ENCODE measurements around the gene POLR3G.

Gene POLR3G

DNA sequence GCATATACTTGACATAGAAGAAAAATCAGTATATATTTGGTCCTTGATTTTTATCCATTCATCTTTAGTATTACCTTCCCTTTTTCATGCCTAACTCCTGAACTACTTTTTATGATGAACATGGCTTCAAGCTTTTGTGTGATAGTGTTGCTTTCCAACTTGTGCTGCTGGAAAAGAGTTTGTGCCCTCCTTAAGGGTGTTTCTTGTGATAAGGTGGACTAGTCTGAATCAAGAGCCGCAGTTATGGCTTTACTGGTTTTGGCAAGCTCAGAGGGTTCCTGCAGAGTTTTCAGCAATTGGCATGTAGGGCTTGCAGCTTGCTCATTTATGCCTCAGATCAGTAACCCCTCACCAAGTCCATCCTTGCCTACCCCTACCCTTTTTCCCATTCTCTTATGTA, 20.5 kb downstream of the POLR3G start:
- ChIA-PET POLR2A (no interaction called here), CTCF (no interaction called here)
- DNase-seq: no peak
- no peaks in the 10 kb centered on the region for H3K4me1 ChIP-seq (ENCODE audit: control extremely low read depth in 1 of 4, control insufficient read depth in 4 of 4, insufficient read depth in 4 of 4, low read length in 3 of 4)
- no peaks in the 10 kb centered on the region for H3K27me3 ChIP-seq (replicated peaks in 2 of 5; ENCODE audit: control insufficient read depth in 4 of 5, insufficient read depth in 5 of 5, low read length in 4 of 5)
- no CpG with 5 or more reads among the region's 1 CpG for WGBS (ENCODE audit: insufficient coverage)
- no peak overlapping the region for H3K4me3 ChIP-seq (ENCODE audit: control insufficient read depth in 1 of 7, extremely low read depth in 1 of 7, insufficient read depth in 4 of 7, low read depth in 2 of 7, low read length in 6 of 7)
- H3K36me3 ChIP-seq (ENCODE audit: control insufficient read depth in 4 of 4, insufficient read depth in 4 of 4, low read length in 3 of 4): peaks cover 0 to 8% (median 3%) of the 10 kb centered on the region in 4 experiments
- peaks cover 0 to 4% (median 0%) of the 10 kb centered on the region in 5 experiments for H3K9me3 ChIP-seq (ENCODE audit: control extremely low read depth in 1 of 5, control insufficient read depth in 4 of 5, insufficient read depth in 2 of 5, low read depth in 1 of 5, low read length in 4 of 5)
- H3K27ac ChIP-seq (ENCODE audit: insufficient read depth in 1 of 2, low read depth in 1 of 2, low read length in 2 of 2, poor library complexity in 1 of 2, severe bottlenecking in 2 of 2): no peak overlapping the region

DNA sequence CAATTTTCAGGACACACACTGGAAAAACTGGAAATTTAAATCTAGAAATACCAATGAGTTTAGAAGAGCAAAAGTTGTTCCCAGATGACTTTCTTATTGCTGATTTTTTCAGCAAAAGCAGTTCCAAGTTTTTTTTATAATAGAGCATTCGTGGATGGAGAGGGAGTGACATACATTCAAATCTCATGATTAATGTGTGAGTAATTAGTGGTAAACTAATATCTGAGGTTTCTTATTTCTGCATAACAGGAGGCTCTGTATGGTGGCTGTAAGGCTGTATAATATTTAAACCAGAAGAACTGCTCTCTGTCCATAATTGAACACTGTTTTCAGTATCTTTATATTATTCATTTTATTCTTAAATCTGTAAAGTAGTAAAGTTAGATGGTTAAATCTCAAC, 28.9 kb downstream of the POLR3G start:
- POLR2A ChIA-PET: no interaction called here
- DNase-seq: no peak
- H3K36me3 ChIP-seq (ENCODE audit: control insufficient read depth in 4 of 4, insufficient read depth in 4 of 4, low read length in 3 of 4): peaks cover 0 to 6% (median 0%) of the 10 kb centered on the region in 4 experiments
- no peak overlapping the region for H3K27ac ChIP-seq (ENCODE audit: insufficient read depth in 1 of 2, low read depth in 1 of 2, low read length in 2 of 2, poor library complexity in 1 of 2, severe bottlenecking in 2 of 2)
- no peak overlapping the region for H3K4me3 ChIP-seq (ENCODE audit: control insufficient read depth in 1 of 7, extremely low read depth in 1 of 7, insufficient read depth in 4 of 7, low read depth in 2 of 7, low read length in 6 of 7)
- H3K4me1 ChIP-seq (ENCODE audit: control extremely low read depth in 1 of 4, control insufficient read depth in 4 of 4, insufficient read depth in 4 of 4, low read length in 3 of 4): no peaks in the 10 kb centered on the region
- no CpG with 5 or more reads among the region's 1 CpG for WGBS (ENCODE audit: insufficient coverage)
- no peaks in the 10 kb centered on the region for H3K9me3 ChIP-seq (ENCODE audit: control extremely low read depth in 1 of 5, control insufficient read depth in 4 of 5, insufficient read depth in 2 of 5, low read depth in 1 of 5, low read length in 4 of 5)
- CTCF ChIA-PET: no interaction called here
- no peaks in the 10 kb centered on the region for H3K27me3 ChIP-seq (replicated peaks in 2 of 5; ENCODE audit: control insufficient read depth in 4 of 5, insufficient read depth in 5 of 5, low read length in 4 of 5)

DNA sequence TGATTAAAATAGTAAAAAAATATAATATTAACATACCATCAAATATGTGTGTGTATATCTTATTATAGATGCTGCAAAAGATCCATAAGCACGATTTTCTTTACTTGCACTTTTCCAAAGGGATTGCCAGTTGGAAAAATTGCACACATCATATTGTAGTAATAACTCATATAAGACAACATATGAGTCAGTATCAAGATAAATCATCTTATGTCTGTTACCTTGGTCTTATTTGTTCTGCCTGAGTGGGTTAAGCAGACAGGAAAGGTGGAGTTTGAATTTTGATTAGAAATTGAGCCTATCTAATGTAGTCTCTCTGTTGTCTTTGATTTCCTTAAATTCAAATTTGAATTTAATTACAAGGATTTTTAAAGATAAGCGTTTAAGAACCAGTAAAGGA, 30.1 kb downstream of the POLR3G start:
- no peaks in the 10 kb centered on the region for H3K9me3 ChIP-seq (ENCODE audit: control extremely low read depth in 1 of 5, control insufficient read depth in 4 of 5, insufficient read depth in 2 of 5, low read depth in 1 of 5, low read length in 4 of 5)
- H3K4me1 ChIP-seq (ENCODE audit: control extremely low read depth in 1 of 4, control insufficient read depth in 4 of 4, insufficient read depth in 4 of 4, low read length in 3 of 4): no peaks in the 10 kb centered on the region
- ChIA-PET POLR2A (no interaction called here), CTCF (no interaction called here)
- no peak overlapping the region for H3K4me3 ChIP-seq (ENCODE audit: control insufficient read depth in 1 of 7, extremely low read depth in 1 of 7, insufficient read depth in 4 of 7, low read depth in 2 of 7, low read length in 6 of 7)
- no peak overlapping the region for H3K27ac ChIP-seq (ENCODE audit: insufficient read depth in 1 of 2, low read depth in 1 of 2, low read length in 2 of 2, poor library complexity in 1 of 2, severe bottlenecking in 2 of 2)
- peaks cover 0 to under 1% (median 0%) of the 10 kb centered on the region in 4 experiments for H3K36me3 ChIP-seq (ENCODE audit: control insufficient read depth in 4 of 4, insufficient read depth in 4 of 4, low read length in 3 of 4)
- H3K27me3 ChIP-seq (replicated peaks in 2 of 5; ENCODE audit: control insufficient read depth in 4 of 5, insufficient read depth in 5 of 5, low read length in 4 of 5): no peaks in the 10 kb centered on the region
- WGBS (ENCODE audit: insufficient coverage): no CpG with 5 or more reads among the region's 2 CpGs
- no peak for DNase-seq

DNA sequence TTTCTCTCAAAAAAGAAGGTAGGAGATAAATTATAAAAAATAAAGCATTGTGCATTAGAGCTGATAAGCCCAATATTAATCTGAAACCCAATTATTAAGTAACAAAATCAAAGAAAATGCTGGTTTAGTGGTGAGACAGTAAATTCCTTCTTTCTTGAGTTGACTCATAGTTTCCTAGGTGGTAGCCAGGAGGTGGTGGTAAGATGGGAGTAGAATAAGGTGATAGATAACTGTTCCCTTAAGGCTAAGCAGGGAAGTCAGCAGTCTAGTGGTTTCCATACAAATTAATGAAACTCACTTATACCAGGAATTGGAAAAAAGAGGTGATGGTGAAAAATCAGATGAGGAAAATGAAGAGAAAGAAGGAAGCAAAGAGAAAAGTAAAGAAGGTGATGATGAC, 31.6 kb downstream of the POLR3G start:
- Histone ChIP-seq H3K36me3 (ENCODE audit: control insufficient read depth in 4 of 4, insufficient read depth in 4 of 4, low read length in 3 of 4) (peaks cover 0 to 3% (median 0%) of the 10 kb centered on the region in 4 experiments), H3K27ac (ENCODE audit: insufficient read depth in 1 of 2, low read depth in 1 of 2, low read length in 2 of 2, poor library complexity in 1 of 2, severe bottlenecking in 2 of 2) (no peak overlapping the region), H3K27me3 (replicated peaks in 2 of 5; ENCODE audit: control insufficient read depth in 4 of 5, insufficient read depth in 5 of 5, low read length in 4 of 5) (no peaks in the 10 kb centered on the region), H3K4me3 (ENCODE audit: control insufficient read depth in 1 of 7, extremely low read depth in 1 of 7, insufficient read depth in 4 of 7, low read depth in 2 of 7, low read length in 6 of 7) (no peak overlapping the region), H3K9me3 (ENCODE audit: control extremely low read depth in 1 of 5, control insufficient read depth in 4 of 5, insufficient read depth in 2 of 5, low read depth in 1 of 5, low read length in 4 of 5) (no peaks in the 10 kb centered on the region), H3K4me1 (ENCODE audit: control extremely low read depth in 1 of 4, control insufficient read depth in 4 of 4, insufficient read depth in 4 of 4, low read length in 3 of 4) (no peaks in the 10 kb centered on the region)
- POLR2A ChIA-PET: no interaction called here
- CTCF ChIA-PET: no interaction called here
- DNase-seq: no peak

DNA sequence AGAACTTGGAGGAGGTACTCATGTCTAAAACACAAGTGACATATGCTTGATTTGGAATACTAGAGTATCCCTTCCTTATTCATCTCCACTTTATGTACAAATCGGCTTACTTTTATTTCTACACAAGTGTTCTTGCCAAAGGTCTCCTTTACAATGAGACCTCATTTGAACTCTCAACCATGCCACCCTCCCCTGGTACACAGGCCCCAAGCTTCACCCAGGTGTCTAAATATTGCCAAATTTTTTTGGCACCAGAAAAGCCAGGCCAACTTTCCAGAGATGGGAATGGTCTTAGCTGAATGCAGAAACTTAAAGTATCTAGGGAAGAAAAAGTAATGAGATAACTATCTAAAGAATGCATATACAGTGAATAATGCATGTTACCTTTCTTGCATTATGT, 35.8 kb downstream of the POLR3G start:
- Histone ChIP-seq H3K4me1 (ENCODE audit: control extremely low read depth in 1 of 4, control insufficient read depth in 4 of 4, insufficient read depth in 4 of 4, low read length in 3 of 4) (no peaks in the 10 kb centered on the region), H3K36me3 (ENCODE audit: control insufficient read depth in 4 of 4, insufficient read depth in 4 of 4, low read length in 3 of 4) (peaks cover 0 to 3% (median 2%) of the 10 kb centered on the region in 4 experiments), H3K4me3 (ENCODE audit: control insufficient read depth in 1 of 7, extremely low read depth in 1 of 7, insufficient read depth in 4 of 7, low read depth in 2 of 7, low read length in 6 of 7) (no peak overlapping the region), H3K9me3 (ENCODE audit: control extremely low read depth in 1 of 5, control insufficient read depth in 4 of 5, insufficient read depth in 2 of 5, low read depth in 1 of 5, low read length in 4 of 5) (no peaks in the 10 kb centered on the region), H3K27me3 (replicated peaks in 2 of 5; ENCODE audit: control insufficient read depth in 4 of 5, insufficient read depth in 5 of 5, low read length in 4 of 5) (no peaks in the 10 kb centered on the region), H3K27ac (ENCODE audit: insufficient read depth in 1 of 2, low read depth in 1 of 2, low read length in 2 of 2, poor library complexity in 1 of 2, severe bottlenecking in 2 of 2) (no peak overlapping the region)
- 100% methylated on average over 1 of the region's 1 CpG for WGBS (ENCODE audit: insufficient coverage)
- CTCF ChIA-PET: interaction anchor here (0.7 kb wide), 1 partner anchor 243 kb away, joined by 3 read pairs; no protein-coding TSS in a partner anchor
- POLR2A ChIA-PET: no interaction called here
- DNase-seq: no peak

DNA sequence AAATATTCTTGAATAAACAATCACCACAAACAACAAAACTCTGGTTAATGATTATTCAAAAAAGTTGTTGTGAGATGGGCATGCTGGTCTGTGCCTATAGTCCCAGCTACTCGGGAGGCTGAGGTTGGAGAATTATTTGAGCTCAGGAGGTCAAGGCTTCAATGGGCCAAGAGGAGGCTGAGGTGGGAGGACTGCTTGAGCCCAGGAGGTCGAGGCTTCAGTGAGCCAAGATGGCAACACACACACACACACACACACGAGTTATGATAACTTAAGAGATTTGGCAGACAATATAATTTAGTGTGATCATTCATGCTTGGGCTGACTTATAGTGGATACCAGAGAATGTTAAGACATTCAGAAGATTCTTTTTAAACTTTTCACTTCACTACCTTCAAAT, 39.9 kb downstream of the POLR3G start:
- Histone ChIP-seq H3K9me3 (ENCODE audit: control extremely low read depth in 1 of 5, control insufficient read depth in 4 of 5, insufficient read depth in 2 of 5, low read depth in 1 of 5, low read length in 4 of 5) (no peaks in the 10 kb centered on the region), H3K36me3 (ENCODE audit: control insufficient read depth in 4 of 4, insufficient read depth in 4 of 4, low read length in 3 of 4) (peaks cover 3 to 12% (median 8%) of the 10 kb centered on the region in 4 experiments), H3K4me3 (ENCODE audit: control insufficient read depth in 1 of 7, extremely low read depth in 1 of 7, insufficient read depth in 4 of 7, low read depth in 2 of 7, low read length in 6 of 7) (no peak overlapping the region), H3K4me1 (ENCODE audit: control extremely low read depth in 1 of 4, control insufficient read depth in 4 of 4, insufficient read depth in 4 of 4, low read length in 3 of 4) (no peaks in the 10 kb centered on the region), H3K27me3 (replicated peaks in 2 of 5; ENCODE audit: control insufficient read depth in 4 of 5, insufficient read depth in 5 of 5, low read length in 4 of 5) (no peaks in the 10 kb centered on the region), H3K27ac (ENCODE audit: insufficient read depth in 1 of 2, low read depth in 1 of 2, low read length in 2 of 2, poor library complexity in 1 of 2, severe bottlenecking in 2 of 2) (no peak overlapping the region)
- POLR2A ChIA-PET: no interaction called here
- DNase-seq: no peak
- WGBS (ENCODE audit: insufficient coverage): no CpG with 5 or more reads among the region's 3 CpGs
- CTCF ChIA-PET: no interaction called here

DNA sequence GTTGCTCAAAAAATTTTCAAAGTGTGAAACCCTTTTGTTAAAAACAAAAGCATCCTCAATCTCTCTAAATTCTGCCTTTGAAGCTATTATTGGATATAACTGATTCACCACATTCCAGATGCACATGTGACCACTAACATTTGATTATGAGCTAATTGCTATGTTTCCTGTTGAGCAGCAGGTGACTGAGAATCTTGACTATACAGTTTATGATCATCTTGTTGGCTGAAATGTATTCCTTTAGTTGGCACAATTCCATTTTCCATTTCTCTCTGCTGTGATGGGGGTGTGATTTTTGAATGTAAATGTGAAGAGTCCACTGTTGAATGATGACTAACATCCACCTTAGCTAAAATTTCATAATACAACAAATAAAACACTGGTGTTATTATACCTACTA, 44.0 kb downstream of the POLR3G start:
- peaks cover 7 to 32% (median 21%) of the 10 kb centered on the region in 4 experiments for H3K36me3 ChIP-seq (ENCODE audit: control insufficient read depth in 4 of 4, insufficient read depth in 4 of 4, low read length in 3 of 4)
- ChIA-PET CTCF (interaction anchor here (0.8 kb wide), 1 partner anchor 18 kb away, joined by 3 read pairs; no protein-coding TSS in a partner anchor), POLR2A (no interaction called here)
- H3K4me1 ChIP-seq (ENCODE audit: control extremely low read depth in 1 of 4, control insufficient read depth in 4 of 4, insufficient read depth in 4 of 4, low read length in 3 of 4): no peaks in the 10 kb centered on the region
- no peak overlapping the region for H3K27ac ChIP-seq (ENCODE audit: insufficient read depth in 1 of 2, low read depth in 1 of 2, low read length in 2 of 2, poor library complexity in 1 of 2, severe bottlenecking in 2 of 2)
- no peaks in the 10 kb centered on the region for H3K9me3 ChIP-seq (ENCODE audit: control extremely low read depth in 1 of 5, control insufficient read depth in 4 of 5, insufficient read depth in 2 of 5, low read depth in 1 of 5, low read length in 4 of 5)
- H3K27me3 ChIP-seq (replicated peaks in 2 of 5; ENCODE audit: control insufficient read depth in 4 of 5, insufficient read depth in 5 of 5, low read length in 4 of 5): no peaks in the 10 kb centered on the region
- H3K4me3 ChIP-seq (ENCODE audit: control insufficient read depth in 1 of 7, extremely low read depth in 1 of 7, insufficient read depth in 4 of 7, low read depth in 2 of 7, low read length in 6 of 7): no peak overlapping the region
- peak in 1 of 3 donors; percentile 11 for DNase-seq
